ENCODE measurements around the gene STAG2.
A peak's percentile ranks its signal among the peaks of the same experiment; 100 is the strongest.

- TF ChIP-seq EP300 (IDR thresholded peaks at IDR 0.05): peak; percentile 43 to 94
- TF ChIP-seq, protein P1, sequence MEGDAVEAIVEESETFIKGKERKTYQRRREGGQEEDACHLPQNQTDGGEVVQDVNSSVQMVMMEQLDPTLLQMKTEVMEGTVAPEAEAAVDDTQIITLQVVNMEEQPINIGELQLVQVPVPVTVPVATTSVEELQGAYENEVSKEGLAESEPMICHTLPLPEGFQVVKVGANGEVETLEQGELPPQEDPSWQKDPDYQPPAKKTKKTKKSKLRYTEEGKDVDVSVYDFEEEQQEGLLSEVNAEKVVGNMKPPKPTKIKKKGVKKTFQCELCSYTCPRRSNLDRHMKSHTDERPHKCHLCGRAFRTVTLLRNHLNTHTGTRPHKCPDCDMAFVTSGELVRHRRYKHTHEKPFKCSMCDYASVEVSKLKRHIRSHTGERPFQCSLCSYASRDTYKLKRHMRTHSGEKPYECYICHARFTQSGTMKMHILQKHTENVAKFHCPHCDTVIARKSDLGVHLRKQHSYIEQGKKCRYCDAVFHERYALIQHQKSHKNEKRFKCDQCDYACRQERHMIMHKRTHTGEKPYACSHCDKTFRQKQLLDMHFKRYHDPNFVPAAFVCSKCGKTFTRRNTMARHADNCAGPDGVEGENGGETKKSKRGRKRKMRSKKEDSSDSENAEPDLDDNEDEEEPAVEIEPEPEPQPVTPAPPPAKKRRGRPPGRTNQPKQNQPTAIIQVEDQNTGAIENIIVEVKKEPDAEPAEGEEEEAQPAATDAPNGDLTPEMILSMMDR (IDR thresholded peaks at IDR 0.05): no peak
These were observed 1.4 kb downstream of the STAG2 start for GRCh38 chrX:123962794-123963373.
